Activated CD4-positive, alpha-beta T cell treated with anti-CD3 and anti-CD28 coated beads for 4 hours (primary cell): Measurements from ENCODE around the gene RIPK4.
"Not testable (repeated sequence)": the region's sequence is repeated elsewhere in the genome, so short reads cannot be mapped to it uniquely, and the experiment has no call there.

Experiments
- DNase-seq, 2 donors: peaks; one replicate each; pipeline ENCODE4 v3.0.0-alpha.2; 2020

RIPK4 gene

GRCh38 chr21:41711416-41712007, 55.3 kb downstream of the RIPK4 start:
- DNase-seq = no peak

- no peak for DNase-seq
These were observed 56.1 kb downstream of the RIPK4 start for GRCh38 chr21:41710823-41711160.

GRCh38 chr21:41709965-41710822, 56.7 kb downstream of the RIPK4 start:
- no peak for DNase-seq

GRCh38 chr21:41709166-41709565, 57.7 kb downstream of the RIPK4 start:
- DNase-seq = no peak

GRCh38 chr21:41707960-41708330, 58.9 kb downstream of the RIPK4 start:
- no peak for DNase-seq

GRCh38 chr21:41707231-41707959, 59.5 kb downstream of the RIPK4 start:
- no peak for DNase-seq

GRCh38 chr21:41706678-41707077, 60.2 kb downstream of the RIPK4 start:
- no peak for DNase-seq

- no peak for DNase-seq
These were observed 60.6 kb downstream of the RIPK4 start for GRCh38 chr21:41706263-41706639.

GRCh38 chr21:41705546-41706262, 61.1 kb downstream of the RIPK4 start:
- no peak for DNase-seq

GRCh38 chr21:41703857-41704501, 62.9 kb downstream of the RIPK4 start:
- DNase-seq = no peak

- no peak for DNase-seq
These were observed 65.1 kb downstream of the RIPK4 start for GRCh38 chr21:41701749-41702148.

- no peak for DNase-seq
These were observed 67.5 kb downstream of the RIPK4 start for GRCh38 chr21:41699311-41699710.

- DNase-seq = no peak
These were observed 68.8 kb downstream of the RIPK4 start for GRCh38 chr21:41698071-41698470.

- DNase-seq = no peak
These were observed 71.3 kb downstream of the RIPK4 start for GRCh38 chr21:41695513-41695912.

GRCh38 chr21:41694042-41694441, 72.8 kb downstream of the RIPK4 start:
- DNase-seq = not testable (repeated sequence)

GRCh38 chr21:41692185-41692565, 74.7 kb downstream of the RIPK4 start:
- DNase-seq = no peak

- DNase-seq = no peak
These were observed 75.4 kb downstream of the RIPK4 start for GRCh38 chr21:41691205-41692184.
